HCT116 (cell line): ENCODE data around the gene TUBB1. TPM values are rescaled to one million over a fixed set of nuclear protein-coding genes. Genes with fewer than 3 reads are reported as not detected.

Experiments
- ATAC-seq: fragments of 200-7000 bp; cut with Tn5 transposase; 2 replicates; pipeline ENCODE4 v1.9.1; 2020; ENCODE audit warnings: mild to moderate bottlenecking, moderate library complexity
- BruUV-seq: library from RNA; stranded (reverse); fragments of 400-500 nt; replicated peaks from 2 replicates; lab custom pipeline; 2021; lab: Mats Ljungman, UMichigan
- CTCF ChIA-PET: fragments of 300-600 bp; sonication (Branson Sonifier 250); formaldehyde crosslinking; loops from one replicate; lab custom pipeline; 2021; ENCODE audit warnings: antibody characterized with exemption; lab: Charles Lee
- POLR2A ChIA-PET: fragments of 300-600, 350-600 bp; sonication (Branson Sonifier 250); formaldehyde crosslinking; loops from one replicate; lab custom pipeline; 2021; ENCODE audit warnings: antibody characterized with exemption; lab: Charles Lee
- RAD21 ChIA-PET, 2 experiments: fragments of 300-600 bp; sonication (Branson Sonifier 250); formaldehyde crosslinking; loops; one replicate each; lab custom pipeline; 2023; ENCODE audit warnings: low total read pairs in 2 of 2; ENCODE audit not compliant: uncharacterized antibody in 2 of 2, unreplicated experiment in 2 of 2, low non-redundant PET in 1 of 2; lab: Charles Lee
- DNase-seq: peaks from one replicate; pipeline ENCODE4 v3.0.0-alpha.2; 2010; ENCODE audit warnings: low read depth, low spot score
- H2AFZ ChIP-seq: fragments of 200-600 bp; shearing (Covaris generic), sonication (generic); 2 replicates; pipeline ENCODE4 v1.6.1; 2017; ENCODE audit warnings: low read depth, mixed run types, mixed read lengths, antibody characterized with exemption, low read length; ENCODE audit not compliant: poor library complexity, severe bottlenecking
- H3K27ac ChIP-seq: 2 replicates; pipeline ENCODE4 v1.5.1; 2012; ENCODE audit warnings: low read depth, low read length
- H3K27me3 ChIP-seq: fragments of 200-600 bp; sonication (generic); 2 replicates; pipeline ENCODE4 v1.6.1; 2016; ENCODE audit warnings: mixed run types, low read length, mixed read lengths; ENCODE audit not compliant: insufficient read depth
- H3K36me3 ChIP-seq, 2 experiments: fragments of 200-500 bp in 1 of 2; fragments of 200-600 bp in 1 of 2; sonication (Bioruptor generic) in 1 of 2; sonication (generic) in 1 of 2; 2 replicates each; pipeline versions ENCODE4 v1.5.1 to v1.6.1; 2014 to 2016; ENCODE audit warnings: low read length in 2 of 2, inconsistent platforms in 1 of 2, mixed read lengths in 1 of 2, mixed run types in 1 of 2; ENCODE audit not compliant: insufficient read depth in 2 of 2, control insufficient read depth in 1 of 2
- H3K4me1 ChIP-seq, 2 experiments: fragments of 200-600 bp in 1 of 2; sonication (generic) in 1 of 2; 2 replicates each; pipeline versions ENCODE4 v1.5.1 to v1.6.1; 2012 to 2017; ENCODE audit warnings: low read length in 2 of 2, inconsistent platforms in 1 of 2, mild to moderate bottlenecking in 1 of 2, mixed read lengths in 1 of 2, mixed run types in 1 of 2, moderate library complexity in 1 of 2; ENCODE audit not compliant: insufficient read depth in 2 of 2, control insufficient read depth in 1 of 2
- H3K4me2 ChIP-seq: fragments of 200-600 bp; sonication (generic); 2 replicates; pipeline ENCODE4 v1.6.1; 2017; ENCODE audit warnings: mixed run types, low read length, mixed read lengths
- H3K4me3 ChIP-seq, 2 experiments: fragments of 200-600 bp in 1 of 2; sonication (generic) in 1 of 2; replicated peaks in 1 of 2; 2 replicates each; pipeline ENCODE4 v1.5.1; 2011 to 2016; ENCODE audit warnings: low read length in 2 of 2, control low read depth in 1 of 2, low read depth in 1 of 2, mild to moderate bottlenecking in 1 of 2, mixed read lengths in 1 of 2, mixed run types in 1 of 2
- H3K79me2 ChIP-seq: fragments of 200-600 bp; sonication (generic); 2 replicates; pipeline ENCODE4 v1.6.1; 2017; ENCODE audit warnings: mild to moderate bottlenecking, mixed run types, low read length, moderate library complexity, mixed read lengths; ENCODE audit not compliant: insufficient read depth
- H3K9ac ChIP-seq: fragments of 200-600 bp; sonication (generic); 2 replicates; pipeline ENCODE4 v1.6.1; 2016; ENCODE audit warnings: low read length, mixed read lengths
- H3K9me2 ChIP-seq: fragments of 200-600 bp; sonication (generic), shearing (Covaris generic); 2 replicates; pipeline ENCODE4 v1.6.1; 2017; ENCODE audit warnings: mixed run types, mild to moderate bottlenecking, moderate library complexity; ENCODE audit not compliant: insufficient read depth
- H3K9me3 ChIP-seq, 2 experiments: fragments of 200-500 bp in 1 of 2; fragments of 200-600 bp in 1 of 2; sonication (Bioruptor generic) in 1 of 2; sonication (generic) in 1 of 2; 2 replicates each; pipeline ENCODE4 v1.6.1; 2014 to 2017; ENCODE audit warnings: low read length in 2 of 2, mixed read lengths in 2 of 2, inconsistent platforms in 1 of 2, low read depth in 1 of 2, mild to moderate bottlenecking in 1 of 2, mixed run types in 1 of 2, moderate library complexity in 1 of 2; ENCODE audit not compliant: control insufficient read depth in 1 of 2, insufficient read depth in 1 of 2
- H4K20me1 ChIP-seq: fragments of 200-600 bp; sonication (generic), shearing (Covaris generic); 2 replicates; pipeline ENCODE4 v1.6.1; 2017; ENCODE audit warnings: mixed run types, mild to moderate bottlenecking, moderate library complexity; ENCODE audit not compliant: insufficient read depth
- CBX3 ChIP-seq: IDR thresholded peaks from 2 replicates; pipeline ENCODE4 v1.6.1; 2012; ENCODE audit warnings: low read depth
- CEBPB ChIP-seq: IDR thresholded peaks from 2 replicates; pipeline ENCODE4 v1.6.1; 2012; ENCODE audit warnings: low read depth
- ELF1 ChIP-seq: IDR thresholded peaks from 2 replicates; pipeline ENCODE4 v1.6.1; 2012; ENCODE audit warnings: low read depth, borderline replicate concordance
- EZH2 ChIP-seq: fragments of 200-600 bp; sonication (generic); IDR thresholded peaks from 2 replicates; pipeline ENCODE4 v1.6.1; 2017; ENCODE audit warnings: antibody characterized with exemption, mixed run types
- EZH2phosphoT487 ChIP-seq: fragments of 200-600 bp; IDR thresholded peaks from 2 replicates; pipeline ENCODE4 v1.6.1; 2018; ENCODE audit warnings: antibody characterized with exemption, borderline replicate concordance
- POLR2A ChIP-seq: IDR thresholded peaks from 2 replicates; pipeline ENCODE4 v1.7.0; 2011; ENCODE audit warnings: borderline replicate concordance; ENCODE audit not compliant: insufficient read depth, insufficient read length; ENCODE audit errors: extremely low read depth
- POLR2AphosphoS5 ChIP-seq: IDR thresholded peaks from 2 replicates; pipeline ENCODE4 v1.6.1; 2011; ENCODE audit warnings: mild to moderate bottlenecking, low read depth, low read length, moderate library complexity
- YY1 ChIP-seq: IDR thresholded peaks from 2 replicates; pipeline ENCODE4 v1.6.1; 2011; ENCODE audit warnings: low read length, low read depth, moderate library complexity, mild to moderate bottlenecking; ENCODE audit not compliant: insufficient replicate concordance; ENCODE audit errors: extremely low read depth
- ZBTB33 ChIP-seq: IDR thresholded peaks from 2 replicates; pipeline ENCODE4 v1.6.1; 2011; ENCODE audit warnings: mild to moderate bottlenecking, low read length, moderate library complexity; ENCODE audit not compliant: insufficient replicate concordance; ENCODE audit errors: extremely low read depth
- ZNF274 ChIP-seq: fragments of 200-500 bp; sonication (Bioruptor generic); IDR thresholded peaks from 2 replicates; pipeline ENCODE4 v1.6.1; 2014; ENCODE audit warnings: mild to moderate bottlenecking, low read depth, low read length, inconsistent platforms
- intact Hi-C: fragments of 100-400 bp; cut with micrococcal nuclease; formaldehyde crosslinking; loops from 2 replicates; pipeline ENCODE4 v1.10.0; 2022
- total RNA-seq: library from RNA; stranded (reverse); gene quantifications from one replicate; pipeline ENCODE4 v1.2.1, GENCODE V29; 2021; ENCODE audit not compliant: unreplicated experiment

Gene TUBB1
- total RNA-seq, 1 experiment from 2014 or later = not detected

- ChIA-PET CTCF (no interaction called here), RAD21 (no interaction called here), POLR2A (no interaction called here)
- no peak for DNase-seq
- no peak for ATAC-seq
- H3K27ac ChIP-seq = no peak overlapping the region
- no peaks in the 10 kb centered on the region for H4K20me1 ChIP-seq
- H3K36me3 ChIP-seq = peaks cover 0 to 4% of the 10 kb centered on the region in 2 experiments; a peak in 1 of 4 replicates
- intact Hi-C loops = no loop called here
- H3K4me3 ChIP-seq = no peak overlapping the region
- H3K4me1 ChIP-seq = peaks cover 10 to 23% of the 10 kb centered on the region in 2 experiments
- no peaks in the 10 kb centered on the region for H3K9me2 ChIP-seq
- TF ChIP-seq EZH2phosphoT487 (no peak), CBX3 (no peak)
- TF ChIP-seq, all 23 proteins: peak for 0
- Histone ChIP-seq H3K27me3 (no peaks in the 10 kb centered on the region), H2AFZ (no peak overlapping the region), H3K4me2 (no peak overlapping the region), H3K9ac (no peak overlapping the region), H3K79me2 (peaks cover 30% of the 10 kb centered on the region; the same call in 1 of the 2 replicates), H3K9me3 (no peaks in the 10 kb centered on the region)
- no TSS peak for BruUV-seq
These were observed 16.3 kb upstream of the TUBB1 start for GRCh38 chr20:59002874-59003399.

- TF ChIP-seq ZNF274 = no peak
- no peak for TF ChIP-seq POLR2AphosphoS5
- no peak for TF ChIP-seq POLR2A
- no peak for TF ChIP-seq YY1
- no peak for TF ChIP-seq ELF1
- TF ChIP-seq EZH2 = no peak
- TF ChIP-seq EZH2phosphoT487 = no peak
- no peak for TF ChIP-seq ZBTB33
- TF ChIP-seq CEBPB = no peak
- no peaks in the 10 kb centered on the region for H4K20me1 ChIP-seq
- H3K36me3 ChIP-seq = 0 out of 4 replicates have a peak, but pooled peaks cover 0 to 3% of the 10 kb centered on the region in 2 experiments
- no peaks in the 10 kb centered on the region for H3K9me3 ChIP-seq
- intact Hi-C loops = no loop called here
- no peak overlapping the region for H3K9ac ChIP-seq
- peaks cover 10 to 26% of the 10 kb centered on the region in 2 experiments for H3K4me1 ChIP-seq
- H2AFZ ChIP-seq = no peak overlapping the region
- ChIA-PET POLR2A (no interaction called here), RAD21 (no interaction called here), CTCF (no interaction called here)
- H3K27ac ChIP-seq = no peak overlapping the region
- H3K4me3 ChIP-seq = no peak overlapping the region
- no peaks in the 10 kb centered on the region for H3K27me3 ChIP-seq
- no peak overlapping the region for H3K4me2 ChIP-seq
- H3K79me2 ChIP-seq = peaks cover 30% of the 10 kb centered on the region; the same call in 1 of the 2 replicates
- DNase-seq (no peak), ATAC-seq (no peak)
- no peaks in the 10 kb centered on the region for H3K9me2 ChIP-seq
- BruUV-seq = no TSS peak
These were observed 15.3 kb upstream of the TUBB1 start for GRCh38 chr20:59003836-59004492.
